ENCODE measurements around the gene DDX52.

GRCh38 chr17:37614823-37615222 is 28.4 kb downstream of the DDX52 start:
- TF ChIP-seq, protein P1, sequence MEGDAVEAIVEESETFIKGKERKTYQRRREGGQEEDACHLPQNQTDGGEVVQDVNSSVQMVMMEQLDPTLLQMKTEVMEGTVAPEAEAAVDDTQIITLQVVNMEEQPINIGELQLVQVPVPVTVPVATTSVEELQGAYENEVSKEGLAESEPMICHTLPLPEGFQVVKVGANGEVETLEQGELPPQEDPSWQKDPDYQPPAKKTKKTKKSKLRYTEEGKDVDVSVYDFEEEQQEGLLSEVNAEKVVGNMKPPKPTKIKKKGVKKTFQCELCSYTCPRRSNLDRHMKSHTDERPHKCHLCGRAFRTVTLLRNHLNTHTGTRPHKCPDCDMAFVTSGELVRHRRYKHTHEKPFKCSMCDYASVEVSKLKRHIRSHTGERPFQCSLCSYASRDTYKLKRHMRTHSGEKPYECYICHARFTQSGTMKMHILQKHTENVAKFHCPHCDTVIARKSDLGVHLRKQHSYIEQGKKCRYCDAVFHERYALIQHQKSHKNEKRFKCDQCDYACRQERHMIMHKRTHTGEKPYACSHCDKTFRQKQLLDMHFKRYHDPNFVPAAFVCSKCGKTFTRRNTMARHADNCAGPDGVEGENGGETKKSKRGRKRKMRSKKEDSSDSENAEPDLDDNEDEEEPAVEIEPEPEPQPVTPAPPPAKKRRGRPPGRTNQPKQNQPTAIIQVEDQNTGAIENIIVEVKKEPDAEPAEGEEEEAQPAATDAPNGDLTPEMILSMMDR (conservative IDR thresholded peaks at IDR 0.05 in 1 of 2, IDR thresholded peaks at IDR 0.05 in 1 of 2; ENCODE audit: low read depth in 1 of 2, low read length in 2 of 2) = no peak
- TF ChIP-seq EZH2 (IDR thresholded peaks at IDR 0.05; ENCODE audit: low read length, missing control alignments) = no peak

Data from fibroblast of lung (primary cell).